Tibial artery (tissue), 4 donors: ENCODE measurements around the gene SLC66A2.

ENCODE experiments used
- DNase-seq, 2 donors: peaks; one replicate each; pipeline ENCODE4 v3.0.0-alpha.2; 2019
- H3K27ac ChIP-seq, 2 donors: fragments of 200-600 bp; sonication (generic) in 1 of 2; 1 replicate in 1 of 2; 2 replicates in 1 of 2; pipeline ENCODE4 v1.5.1; 2018 to 2019; ENCODE audit warnings: mild to moderate bottlenecking in 1 of 2
- H3K27me3 ChIP-seq, 2 donors: fragments of 200-600 bp; sonication (generic) in 1 of 2; one replicate each; pipeline versions ENCODE4 v1.5.1 to v1.6.0; 2016 to 2019
- H3K36me3 ChIP-seq, 3 donors: fragments of 200-600 bp; sonication (generic) in 2 of 3; one replicate each; pipeline ENCODE4 v1.5.1; 2016 to 2019; ENCODE audit warnings: mild to moderate bottlenecking in 2 of 3
- H3K4me1 ChIP-seq, 4 donors: fragments of 200-600 bp; sonication (generic) in 2 of 4; 1 replicate in 3 of 4; 2 replicates in 1 of 4; pipeline ENCODE4 v1.5.1; 2016 to 2019
- H3K4me3 ChIP-seq, 2 donors: fragments of 200-600 bp; sonication (generic) in 1 of 2; 1 replicate in 1 of 2; 2 replicates in 1 of 2; pipeline ENCODE4 v1.5.1; 2018 to 2019; ENCODE audit warnings: mild to moderate bottlenecking in 2 of 2
- H3K9me3 ChIP-seq, 3 donors: fragments of 200-600 bp; sonication (generic) in 1 of 3; one replicate each; pipeline ENCODE4 v1.5.1; 2016 to 2019
- CTCF ChIP-seq, 2 experiments: fragments of 200-600 bp in 1 of 2; fragments of 450-650 bp in 1 of 2; IDR thresholded peaks; one replicate each; pipeline ENCODE4 v1.5.1; 2017 to 2019; ENCODE audit warnings: antibody characterized with exemption in 2 of 2, mild to moderate bottlenecking in 1 of 2, moderate library complexity in 1 of 2
- intact Hi-C: fragments of 100-400 bp; cut with DNase I; formaldehyde crosslinking; loops from one replicate; pipeline ENCODE4 v1.15.0; 2023; ENCODE audit warnings: low total_unique reads

The SLC66A2 gene

DNA sequence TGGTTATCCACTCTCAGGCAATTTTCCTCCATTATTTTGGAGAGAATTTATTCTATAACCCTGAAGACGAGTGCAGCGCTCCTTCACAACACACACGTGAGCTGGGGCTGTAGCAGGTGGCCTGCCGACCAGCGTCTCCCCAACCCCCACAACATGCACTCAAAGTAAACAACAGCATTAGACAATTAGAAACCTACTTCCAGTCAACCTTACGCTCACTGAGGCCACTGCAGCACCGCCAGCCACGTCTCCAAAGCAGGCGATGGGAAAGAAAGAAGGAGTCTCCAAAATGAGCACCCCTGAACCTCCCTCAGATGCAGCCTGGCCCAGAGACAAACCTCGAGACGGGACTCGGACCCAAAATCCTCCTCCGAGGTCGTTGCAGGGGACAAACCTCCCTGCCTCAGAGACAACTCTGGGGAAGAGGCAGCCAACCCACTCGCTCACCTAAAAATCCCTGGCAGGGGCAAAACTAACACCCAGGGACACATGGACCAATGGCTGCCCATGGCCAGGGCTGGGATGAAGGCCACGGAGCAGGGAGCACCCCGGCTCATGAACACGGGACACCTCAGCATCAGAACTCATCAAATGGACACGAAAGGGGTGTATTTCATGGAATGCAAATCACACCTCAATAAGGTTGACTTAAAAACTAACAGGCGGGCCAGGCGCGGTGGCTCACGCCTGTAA, 2.6 kb downstream of the SLC66A2 start:
- intact Hi-C loops = no loop called here
- peaks cover 7 to 72% (median 42%) of the 10 kb centered on the region in 4 donors for H3K4me1 ChIP-seq
- H3K9me3 ChIP-seq = no peaks in the 10 kb centered on the region
- no peak overlapping the region for H3K27ac ChIP-seq
- H3K36me3 ChIP-seq = peaks cover 0 to 4% (median 0%) of the 10 kb centered on the region in 3 donors
- H3K4me3 ChIP-seq = peak overlapping the region in 1 of 2 donors; percentile 83
- no peak for TF ChIP-seq CTCF (IDR thresholded peaks at IDR 0.05)
- H3K27me3 ChIP-seq = no peaks in the 10 kb centered on the region
- DNase-seq = peak in 1 of 2 donors; percentile 48

- no peak for DNase-seq
- no peak for TF ChIP-seq CTCF (IDR thresholded peaks at IDR 0.05)
- intact Hi-C loops = no loop called here
These were observed 3.4 kb downstream of the SLC66A2 start for GRCh38 chr18:79947881-79948610.

DNA sequence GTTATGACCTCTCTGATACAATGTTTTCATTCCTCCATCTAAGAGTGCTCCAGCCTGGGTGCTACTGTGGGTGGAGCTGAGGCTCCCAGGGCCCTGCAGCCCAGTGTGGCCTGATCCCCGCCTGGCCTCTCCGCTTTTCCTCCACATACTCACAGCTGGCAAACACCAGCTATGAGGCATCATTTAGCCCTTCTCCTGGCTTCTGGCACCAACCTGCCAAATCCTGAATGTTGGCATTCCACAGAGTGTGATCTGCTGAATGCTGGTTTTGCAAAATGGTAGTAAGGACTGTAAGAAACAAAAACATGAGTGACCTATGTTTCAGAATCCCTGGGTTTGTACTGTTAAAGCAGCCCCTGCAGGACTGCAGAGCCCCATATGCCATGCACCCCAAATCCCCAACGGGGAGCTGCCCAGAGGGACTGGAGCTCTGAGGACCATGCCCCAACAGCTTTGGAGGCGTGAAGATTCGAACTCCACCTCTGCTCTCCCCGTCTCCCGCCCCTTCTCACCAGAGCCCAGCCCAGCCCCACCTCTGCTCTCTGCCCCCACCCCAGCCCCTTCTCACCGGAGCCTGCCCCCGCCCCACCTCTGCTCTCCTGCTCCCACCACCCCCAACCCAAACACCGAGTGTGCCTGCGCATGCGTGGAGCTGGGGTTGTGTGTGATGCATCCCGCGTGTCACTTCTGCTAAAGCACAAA, 4.2 kb downstream of the SLC66A2 start:
- no peaks in the 10 kb centered on the region for H3K9me3 ChIP-seq
- peak in 1 of 2 donors; percentile 19 for DNase-seq

More at GRCh38 chr18:79947881-79948610, 3.4 kb downstream of the SLC66A2 start:
- H3K27me3 ChIP-seq = no peaks in the 10 kb centered on the region
- H3K27ac ChIP-seq = no peak overlapping the region
- no peaks in the 10 kb centered on the region for H3K9me3 ChIP-seq
- no peak overlapping the region for H3K4me3 ChIP-seq
- peaks cover 0 to 9% (median 2%) of the 10 kb centered on the region in 3 donors for H3K36me3 ChIP-seq
- H3K4me1 ChIP-seq = peaks cover 7 to 73% (median 42%) of the 10 kb centered on the region in 4 donors

DNA sequence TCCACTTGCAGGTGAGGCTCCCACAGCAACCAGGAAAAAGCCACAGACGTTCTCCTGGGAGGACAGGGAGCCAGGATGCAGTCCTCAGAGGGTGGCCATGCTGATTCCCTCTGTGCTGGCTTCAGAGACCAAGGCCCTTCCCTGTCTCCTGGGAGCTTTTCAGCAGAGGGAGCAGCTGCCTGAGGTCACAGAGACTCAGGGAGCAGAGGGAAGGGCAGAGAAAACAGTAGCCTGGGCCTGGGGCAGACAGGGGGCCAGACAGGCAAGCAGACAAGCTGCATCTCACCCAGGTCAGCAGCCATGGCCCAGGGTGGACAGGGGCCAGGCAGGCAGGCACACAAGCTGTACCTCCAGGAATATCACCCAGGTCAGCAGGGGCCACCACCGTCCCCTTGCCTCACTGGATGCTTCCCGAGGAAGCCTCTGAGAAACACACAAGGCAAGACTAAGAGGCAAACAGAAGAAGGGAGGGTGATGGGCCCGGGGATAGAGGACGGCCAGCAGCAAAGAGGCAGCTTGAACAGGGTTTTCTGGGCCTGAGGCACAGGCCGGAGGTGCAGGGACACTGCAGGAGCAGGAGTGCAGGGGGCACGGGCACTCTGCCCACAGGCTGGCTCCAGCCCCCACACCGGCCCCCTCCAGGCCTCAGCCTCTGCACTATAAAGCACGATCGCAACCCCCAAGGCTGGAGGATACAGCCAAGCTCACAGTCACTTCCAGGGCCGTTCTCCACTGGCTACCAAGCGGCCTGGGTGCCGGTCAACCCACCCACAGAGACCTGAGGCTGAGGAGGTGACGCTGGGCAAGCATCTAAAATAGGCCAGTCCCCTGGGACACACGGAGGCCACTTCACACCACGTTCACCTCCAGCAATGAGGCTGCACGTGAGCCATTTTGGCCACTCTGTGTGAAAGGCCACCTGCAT, 6.1 kb downstream of the SLC66A2 start:
- intact Hi-C loops = no loop called here
- Histone ChIP-seq H3K27me3 (no peaks in the 10 kb centered on the region), H3K9me3 (no peaks in the 10 kb centered on the region), H3K27ac (no peak overlapping the region), H3K36me3 (peaks cover 5 to 35% (median 29%) of the 10 kb centered on the region in 3 donors), H3K4me1 (peaks cover 5 to 66% (median 33%) of the 10 kb centered on the region in 4 donors), H3K4me3 (no peak overlapping the region)
- TF ChIP-seq CTCF (IDR thresholded peaks at IDR 0.05) = no peak
- peak in 1 of 2 donors; percentile 46 for DNase-seq

More for the DNA sequence above, 4.2 kb downstream of the SLC66A2 start:
- Histone ChIP-seq H3K27me3 (no peaks in the 10 kb centered on the region), H3K4me1 (peaks cover 7 to 72% (median 39%) of the 10 kb centered on the region in 4 donors), H3K4me3 (no peak overlapping the region), H3K27ac (no peak overlapping the region), H3K36me3 (peaks cover 5 to 17% (median 11%) of the 10 kb centered on the region in 3 donors)
- TF ChIP-seq CTCF (IDR thresholded peaks at IDR 0.05) = no peak
- intact Hi-C loops = no loop called here

- no peak overlapping the region for H3K4me3 ChIP-seq
- DNase-seq = peak in 1 of 2 donors; percentile 41
- H3K27ac ChIP-seq = no peak overlapping the region
- peaks cover 5 to 40% (median 35%) of the 10 kb centered on the region in 3 donors for H3K36me3 ChIP-seq
- TF ChIP-seq CTCF (IDR thresholded peaks at IDR 0.05) = no peak
- H3K4me1 ChIP-seq = peaks cover 0 to 59% (median 26%) of the 10 kb centered on the region in 4 donors
- H3K27me3 ChIP-seq = no peaks in the 10 kb centered on the region
- intact Hi-C loops = no loop called here
- H3K9me3 ChIP-seq = no peaks in the 10 kb centered on the region
These were observed 6.7 kb downstream of the SLC66A2 start for GRCh38 chr18:79944746-79945117.
